HG03064 (cell line): Measurements from ENCODE around the gene FSIP1.

Source experiments
- ATAC-seq: cut with Tn5 transposase; IDR thresholded peaks from one replicate; pipeline ENCODE4 v1.9.1; 2021; ENCODE audit warnings: low read depth; ENCODE audit not compliant: unreplicated experiment

FSIP1 gene

GRCh38 chr15:39692356-39693327 lies 90.0 kb downstream of the FSIP1 start:
- ATAC-seq: no peak

DNA sequence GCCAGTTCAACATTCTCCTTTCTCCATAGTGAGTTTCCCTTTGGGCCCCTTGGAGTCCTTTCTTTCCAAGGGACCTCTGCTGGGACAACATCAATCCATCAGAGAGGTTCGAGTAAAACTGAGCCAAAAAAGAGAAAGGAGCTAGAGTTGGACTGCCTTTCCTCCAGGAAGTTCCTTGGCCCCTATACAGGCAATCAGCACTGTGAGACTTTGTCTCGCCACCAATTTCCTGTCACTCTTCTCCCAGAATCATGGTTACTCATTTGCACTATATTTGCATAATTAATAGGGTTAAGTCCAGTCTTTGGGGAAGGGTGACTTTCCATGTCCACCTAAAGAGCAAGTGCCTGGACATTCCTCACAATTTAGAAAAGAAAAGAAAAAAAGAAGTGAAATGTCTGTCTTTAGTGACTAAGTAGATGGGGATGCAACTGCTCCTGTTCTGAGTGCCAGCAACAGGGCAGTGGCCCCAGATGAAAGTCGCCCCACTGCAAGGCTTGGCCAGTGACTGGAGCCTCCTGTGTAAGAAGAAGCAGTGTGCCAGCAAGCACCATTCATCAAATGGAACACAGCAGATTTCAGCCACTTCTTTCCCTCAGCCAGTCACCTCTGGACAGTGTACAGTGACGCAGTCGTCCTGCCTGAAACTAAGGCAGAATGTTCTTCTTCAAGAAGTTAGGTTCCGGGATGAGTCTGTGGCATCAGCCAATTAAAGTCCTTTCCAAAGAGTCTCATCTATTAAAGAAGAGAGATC lies 91.6 kb downstream of the FSIP1 start:
- no peak for ATAC-seq

- ATAC-seq: no peak
Observed at GRCh38 chr15:39687965-39688364, 94.7 kb downstream of the FSIP1 start.

GRCh38 chr15:39685999-39686613 lies 96.5 kb downstream of the FSIP1 start:
- no peak for ATAC-seq

DNA sequence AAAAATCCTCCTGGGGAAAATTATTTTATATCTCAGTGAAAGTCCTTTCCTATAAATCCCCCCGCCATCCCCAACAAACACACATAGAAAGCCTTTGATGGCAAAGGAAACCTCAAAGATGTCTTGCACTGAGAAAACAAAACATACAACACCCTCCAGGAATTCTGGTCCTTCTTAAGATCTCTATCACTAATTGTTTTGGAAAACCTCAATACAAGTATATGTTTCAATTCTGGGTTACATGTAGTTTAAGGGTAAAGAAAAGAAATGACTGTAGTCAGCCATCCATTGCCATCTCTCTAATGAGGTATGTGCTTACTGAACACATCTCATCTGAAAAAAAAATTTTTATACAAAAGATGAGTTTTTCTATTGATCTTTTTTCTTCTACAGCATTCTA lies 97.3 kb downstream of the FSIP1 start:
- ATAC-seq: no peak

- no peak for ATAC-seq
Observed at GRCh38 chr15:39684233-39684632, 98.4 kb downstream of the FSIP1 start.

GRCh38 chr15:39682366-39682765 lies 100.3 kb downstream of the FSIP1 start:
- ATAC-seq: no peak

DNA sequence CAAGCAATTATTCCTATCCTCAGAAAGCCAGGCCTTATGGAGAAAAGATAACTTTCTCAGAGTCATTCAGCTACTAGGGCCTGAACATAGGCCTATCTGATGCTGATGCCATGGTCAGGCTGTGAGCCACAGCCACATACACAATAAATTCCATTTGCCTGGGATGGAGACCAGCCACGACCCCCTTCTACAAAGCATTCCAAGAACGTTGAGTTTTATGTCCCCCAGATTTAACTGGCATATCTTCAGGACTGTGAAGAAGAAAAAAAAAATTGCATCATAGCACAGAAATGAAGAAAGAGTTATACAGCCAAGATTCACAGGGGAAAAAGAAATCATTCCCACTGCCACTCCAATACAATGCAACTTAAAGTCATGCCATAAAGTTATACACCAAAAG lies 101.8 kb downstream of the FSIP1 start:
- no peak for ATAC-seq

DNA sequence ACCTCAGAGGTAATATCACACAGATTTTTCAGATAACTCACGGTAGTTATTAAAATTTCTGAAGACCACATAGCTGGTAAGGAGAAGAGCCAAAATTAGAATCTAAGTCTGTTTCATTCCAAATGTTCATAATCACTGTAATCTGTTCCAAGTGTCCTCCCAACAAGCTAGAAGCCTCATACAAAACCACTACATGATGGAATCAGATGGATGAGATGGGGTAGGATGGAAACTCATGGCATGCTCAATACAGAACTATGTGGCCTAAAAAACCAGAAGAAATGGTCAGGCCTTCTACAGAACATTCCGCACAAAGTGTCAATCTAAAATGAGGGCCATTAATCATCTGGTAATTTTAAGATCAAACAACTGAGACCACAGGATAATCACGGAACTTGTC lies 110.0 kb downstream of the FSIP1 start:
- no peak for ATAC-seq

DNA sequence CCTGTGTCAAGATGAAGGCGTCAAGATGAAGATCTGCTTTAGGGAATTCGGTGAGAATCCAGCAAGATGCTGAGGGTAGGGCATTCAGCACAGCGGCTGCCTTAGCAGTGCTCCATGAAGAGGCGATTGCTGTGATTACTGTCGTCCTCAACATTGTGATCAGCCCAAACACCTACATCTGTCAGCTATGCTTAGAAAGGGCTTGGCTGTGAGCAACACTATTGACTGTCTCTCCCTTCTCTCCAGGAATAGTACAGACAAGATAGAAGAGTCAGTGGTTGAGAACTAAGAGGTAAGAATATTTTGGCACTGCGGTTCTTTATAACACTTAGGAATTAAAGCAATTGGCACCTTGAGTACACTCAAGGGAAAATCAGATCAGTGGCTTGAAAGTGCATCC lies 110.5 kb downstream of the FSIP1 start:
- ATAC-seq: no peak

GRCh38 chr15:39670687-39671086 lies 112.0 kb downstream of the FSIP1 start:
- no peak for ATAC-seq

DNA sequence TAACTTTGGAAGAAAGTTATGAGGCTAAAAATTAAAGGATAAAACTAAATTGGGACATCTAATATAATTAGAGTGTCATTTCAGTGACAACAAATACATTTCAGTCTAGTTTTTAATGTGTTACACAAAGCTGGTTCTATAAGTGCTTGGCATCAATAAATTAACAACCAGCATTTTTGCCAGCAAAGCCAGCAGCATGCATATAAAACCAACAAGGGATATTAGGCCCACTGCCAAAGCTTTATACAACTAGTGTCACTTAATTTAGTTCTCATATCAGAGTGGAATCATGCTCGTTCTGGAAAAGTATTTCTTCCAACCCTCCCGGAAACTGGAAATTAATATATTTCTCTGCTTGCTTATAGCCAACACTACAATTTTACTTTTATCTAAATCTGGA lies 113.0 kb downstream of the FSIP1 start:
- ATAC-seq: no peak

GRCh38 chr15:39669241-39669640 lies 113.4 kb downstream of the FSIP1 start:
- ATAC-seq: no peak

DNA sequence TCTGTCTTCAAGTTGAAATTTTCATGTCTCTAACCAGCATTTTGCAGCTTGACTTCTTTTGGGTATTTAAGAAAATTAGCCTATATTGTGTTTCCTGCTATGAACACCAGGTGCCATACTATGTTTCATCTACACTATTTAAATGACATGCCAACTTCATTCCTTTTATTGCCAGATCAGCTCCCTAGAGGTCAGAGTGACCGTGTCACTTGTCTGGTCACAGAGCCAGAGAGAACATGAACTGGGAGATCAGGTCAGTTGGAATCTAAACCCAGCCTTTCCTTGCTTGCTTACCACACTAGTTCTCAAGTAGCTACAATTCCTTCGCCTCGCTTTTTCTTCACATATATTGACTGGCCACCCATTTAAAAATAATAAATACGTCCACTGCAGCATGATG lies 114.2 kb downstream of the FSIP1 start:
- no peak for ATAC-seq

DNA sequence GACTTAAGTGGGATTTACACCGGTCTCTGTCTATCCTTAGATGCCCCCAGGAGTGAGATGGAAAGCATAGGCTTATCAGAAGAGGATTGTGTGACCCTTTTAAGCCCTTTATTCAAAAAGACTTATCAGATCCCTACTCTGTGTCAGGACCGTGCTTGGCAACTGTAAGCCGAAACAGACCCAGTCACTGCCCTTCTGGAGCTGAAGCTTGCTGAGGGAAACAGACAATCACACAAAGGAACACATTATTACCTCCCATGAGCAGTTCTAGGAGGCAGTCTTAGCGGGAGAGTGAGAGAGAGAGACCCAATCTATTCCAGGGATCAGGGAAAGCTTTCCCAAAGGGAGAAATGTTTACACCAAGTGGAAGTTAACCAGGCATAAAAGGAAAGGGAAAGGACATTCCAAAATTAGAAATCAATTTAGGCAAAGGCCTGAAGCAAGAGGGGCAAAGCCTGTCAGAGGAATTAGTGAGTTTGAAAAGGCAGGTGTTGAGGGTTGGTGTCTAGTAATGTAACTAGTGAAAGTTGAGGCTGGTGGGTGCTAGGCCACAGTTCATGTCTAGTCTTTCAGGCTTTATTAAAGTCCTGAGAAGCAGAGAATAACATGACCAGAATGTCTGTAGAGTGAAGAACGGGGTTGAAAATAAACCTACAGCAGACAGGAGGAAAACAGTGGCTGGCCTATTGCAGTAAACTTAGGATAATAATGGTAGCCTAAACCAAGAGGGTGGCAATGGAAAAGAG lies 115.1 kb downstream of the FSIP1 start:
- ATAC-seq: no peak

DNA sequence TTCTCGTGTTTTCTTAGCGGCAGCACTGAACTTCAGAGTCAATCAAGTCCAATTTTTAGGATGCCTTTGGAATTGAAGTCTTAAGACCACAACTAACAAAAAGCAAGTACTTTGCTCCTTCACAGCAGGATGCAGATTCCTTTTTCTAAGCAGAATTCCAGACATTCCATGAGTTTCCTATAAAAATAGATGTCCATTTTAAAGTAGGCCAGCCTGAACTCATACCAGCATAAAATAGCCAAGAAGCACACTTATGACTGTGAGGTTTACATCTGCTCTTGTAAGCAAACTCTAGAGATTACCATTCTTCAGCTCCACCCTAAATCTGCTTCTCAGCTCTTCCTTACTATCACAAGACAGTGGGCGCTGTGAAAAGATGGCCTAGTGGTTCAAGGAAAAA lies 116.0 kb downstream of the FSIP1 start:
- no peak for ATAC-seq

DNA sequence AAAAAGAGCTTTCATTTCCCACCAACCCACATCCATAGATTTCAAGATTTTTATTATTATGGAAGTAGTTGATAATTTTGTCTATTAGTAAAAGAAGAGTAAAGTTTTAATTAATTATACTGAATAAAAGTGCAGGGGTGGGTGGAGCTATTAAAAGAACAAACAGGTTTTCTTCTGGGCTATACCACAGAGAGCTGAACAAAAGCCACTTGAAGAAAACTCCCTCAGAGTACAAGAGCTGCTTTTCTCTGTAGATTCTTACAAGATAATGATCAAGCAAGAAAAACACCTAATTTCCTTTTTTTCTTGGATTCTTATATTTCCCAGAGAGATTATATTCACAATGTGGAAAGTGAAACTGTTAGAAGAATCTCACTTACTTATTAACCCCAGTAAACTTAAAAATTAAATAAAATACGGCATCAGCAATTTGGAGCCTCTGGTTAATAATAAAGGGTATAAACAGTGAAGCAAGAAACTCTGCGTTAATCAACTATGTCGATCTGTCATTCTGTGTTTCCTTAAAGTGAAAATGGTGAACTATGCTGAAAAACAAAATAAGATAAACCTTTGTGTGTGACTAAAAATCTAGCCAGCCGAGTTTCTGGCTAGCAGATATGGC lies 116.9 kb downstream of the FSIP1 start:
- ATAC-seq: no peak

GRCh38 chr15:39663704-39664250 lies 118.9 kb downstream of the FSIP1 start:
- no peak for ATAC-seq

DNA sequence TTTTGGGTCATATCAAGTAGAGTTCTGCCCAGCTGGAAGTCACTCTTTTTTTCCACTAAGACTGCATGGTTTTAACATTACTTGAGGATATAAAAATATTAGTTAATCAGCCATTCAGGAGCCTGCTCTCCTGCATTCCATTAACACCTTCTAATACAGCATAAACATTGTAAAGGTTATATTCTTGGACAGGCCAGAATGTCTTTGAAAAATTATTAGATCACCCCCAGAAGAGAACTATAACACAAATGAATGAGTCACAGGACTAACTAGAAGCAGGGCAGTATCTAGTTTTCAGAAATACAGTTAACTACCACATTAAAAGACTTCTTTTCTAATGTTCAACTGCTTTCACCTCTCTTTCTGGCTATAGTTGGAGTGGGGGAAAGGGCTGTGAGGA lies 120.9 kb downstream of the FSIP1 start:
- no peak for ATAC-seq

- no peak for ATAC-seq
Observed at GRCh38 chr15:39658740-39659139, 123.9 kb downstream of the FSIP1 start.
